ENCODE results near the gene SBF2. TPM values are rescaled to one million over a fixed set of nuclear protein-coding genes. Genes with fewer than 3 reads are reported as not detected.

Gene SBF2
- total and polyA plus RNA-seq, 2 of the 13 experiments (the other 11 are each of a cell fraction or from before 2014, with no cell fraction given), result 24.0 to 45.8 TPM

DNA sequence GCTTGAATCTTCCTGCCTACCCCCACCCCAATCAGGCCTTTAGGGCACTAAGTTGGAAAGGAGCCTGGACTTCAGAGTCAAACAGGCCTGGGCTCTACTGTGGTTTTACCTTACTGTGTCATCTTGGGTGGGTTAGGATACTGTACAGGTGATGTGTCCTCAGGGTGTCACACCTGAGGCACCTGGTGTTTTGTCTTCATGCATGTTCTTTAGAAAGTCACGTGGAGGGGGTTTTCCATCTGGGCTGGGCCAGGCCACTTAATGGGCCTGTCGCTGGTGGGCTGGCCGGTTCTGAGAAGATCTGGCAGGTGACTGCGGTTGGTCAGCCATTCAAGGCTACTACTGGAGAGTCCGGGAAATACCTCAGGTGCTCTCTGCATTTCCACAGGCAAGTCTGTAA is 537.6 kb downstream of the SBF2 start:
- peaks cover 69% of the 10 kb centered on the region for H3K4me1 ChIP-seq (ENCODE audit: insufficient read depth, low read length)
- no peak overlapping the region for H3K4me2 ChIP-seq (ENCODE audit: low read depth, low read length)
- H3K36me3 ChIP-seq (replicated peaks in 1 of 2; ENCODE audit: control insufficient read depth in 1 of 2, insufficient read depth in 2 of 2, low read length in 2 of 2), result no peaks in the 10 kb centered on the region
- no peak overlapping the region for H2AFZ ChIP-seq (ENCODE audit: low read length)
- H3K79me2 ChIP-seq (ENCODE audit: insufficient read depth, low read length), result peaks cover 12% of the 10 kb centered on the region
- BruUV-seq (replicated peaks), result no TSS peak
- no peak overlapping the region for H3K27ac ChIP-seq (ENCODE audit: extremely low read length, insufficient read depth, low read length)
- CTCF ChIA-PET (ENCODE audit: low intra/inter-chr PET ratio, low total read pairs), result no interaction called here
- H3K9me3 ChIP-seq (ENCODE audit: low read length), result no peaks in the 10 kb centered on the region
- in situ Hi-C loops (cut with HindIII; ENCODE audit: extremely low pct_ligation_motif_present, low pct_unique_long_range_greater_than_20kb) (loop anchor here (10.0 kb wide), 1 partner anchor 62 kb away; no protein-coding TSS in a partner anchor), intact Hi-C loops (cut with micrococcal nuclease; ENCODE audit: unreplicated experiment) (loop anchor here (5.0 kb wide), 1 partner anchor 551 kb away; the partner anchor contains the start of gene ADM)
- FAIRE-seq (no peak), ATAC-seq (no peak), DNase-seq (ENCODE audit: low spot score) (no peak)
- H3K27me3 ChIP-seq (ENCODE audit: control insufficient read depth in 1 of 2, insufficient read depth in 2 of 2, low read length in 2 of 2), result no peaks in the 10 kb centered on the region; a peak in 1 of 5 replicates
- no peak overlapping the region for H3K9ac ChIP-seq (ENCODE audit: insufficient read depth, low read depth, low read length)
- H3K4me3 ChIP-seq (replicated peaks in 1 of 3; ENCODE audit: insufficient read depth in 1 of 3, low read depth in 2 of 3, low read length in 3 of 3), result no peak overlapping the region
- no peaks in the 10 kb centered on the region for H4K20me1 ChIP-seq (ENCODE audit: insufficient read depth, low read length)
- POLR2A ChIA-PET, result no interaction called here
- 98% methylated on average over 5 of the region's 5 CpGs for WGBS (ENCODE audit: low lambda C conversion rate)
- TF ChIP-seq, protein P1, sequence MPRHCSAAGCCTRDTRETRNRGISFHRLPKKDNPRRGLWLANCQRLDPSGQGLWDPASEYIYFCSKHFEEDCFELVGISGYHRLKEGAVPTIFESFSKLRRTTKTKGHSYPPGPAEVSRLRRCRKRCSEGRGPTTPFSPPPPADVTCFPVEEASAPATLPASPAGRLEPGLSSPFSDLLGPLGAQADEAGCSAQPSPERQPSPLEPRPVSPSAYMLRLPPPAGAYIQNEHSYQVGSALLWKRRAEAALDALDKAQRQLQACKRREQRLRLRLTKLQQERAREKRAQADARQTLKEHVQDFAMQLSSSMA (CRISPR knock-in tag; IDR thresholded peaks at IDR 0.05), result no peak
- TF ChIP-seq SETDB1 (CRISPR knock-in tag; IDR thresholded peaks at IDR 0.05; ENCODE audit: borderline replicate concordance) (no peak), ZFP82 (CRISPR knock-in tag; IDR thresholded peaks at IDR 0.05; ENCODE audit: borderline replicate concordance) (no peak), ZNF317 (CRISPR knock-in tag; IDR thresholded peaks at IDR 0.05) (no peak), SAFB2 (CRISPR knock-in tag; IDR thresholded peaks at IDR 0.05; ENCODE audit: borderline replicate concordance, low read depth) (no peak), CENPT (CRISPR knock-in tag; IDR thresholded peaks at IDR 0.05; ENCODE audit: low read depth) (no peak), NFKB2 (CRISPR knock-in tag; IDR thresholded peaks at IDR 0.05; ENCODE audit: borderline replicate concordance) (no peak), AHR (CRISPR knock-in tag; IDR thresholded peaks at IDR 0.05) (no peak), ZNF839 (CRISPR knock-in tag; IDR thresholded peaks at IDR 0.05; ENCODE audit: borderline replicate concordance) (no peak), CEBPZ (IDR thresholded peaks at IDR 0.05; ENCODE audit: low read length) (no peak), ZNF350 (CRISPR knock-in tag; IDR thresholded peaks at IDR 0.05; ENCODE audit: borderline replicate concordance, low read depth) (no peak), ATF7-NPFF (CRISPR knock-in tag; IDR thresholded peaks at IDR 0.05; ENCODE audit: low read depth) (no peak), TIGD3 (CRISPR knock-in tag; IDR thresholded peaks at IDR 0.05; ENCODE audit: borderline replicate concordance) (no peak)
- TF ChIP-seq, protein P2, sequence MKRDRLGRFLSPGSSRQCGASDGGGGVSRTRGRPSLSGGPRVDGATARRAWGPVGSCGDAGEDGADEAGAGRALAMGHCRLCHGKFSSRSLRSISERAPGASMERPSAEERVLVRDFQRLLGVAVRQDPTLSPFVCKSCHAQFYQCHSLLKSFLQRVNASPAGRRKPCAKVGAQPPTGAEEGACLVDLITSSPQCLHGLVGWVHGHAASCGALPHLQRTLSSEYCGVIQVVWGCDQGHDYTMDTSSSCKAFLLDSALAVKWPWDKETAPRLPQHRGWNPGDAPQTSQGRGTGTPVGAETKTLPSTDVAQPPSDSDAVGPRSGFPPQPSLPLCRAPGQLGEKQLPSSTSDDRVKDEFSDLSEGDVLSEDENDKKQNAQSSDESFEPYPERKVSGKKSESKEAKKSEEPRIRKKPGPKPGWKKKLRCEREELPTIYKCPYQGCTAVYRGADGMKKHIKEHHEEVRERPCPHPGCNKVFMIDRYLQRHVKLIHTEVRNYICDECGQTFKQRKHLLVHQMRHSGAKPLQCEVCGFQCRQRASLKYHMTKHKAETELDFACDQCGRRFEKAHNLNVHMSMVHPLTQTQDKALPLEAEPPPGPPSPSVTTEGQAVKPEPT (CRISPR knock-in tag; IDR thresholded peaks at IDR 0.05; ENCODE audit: low read depth), result no peak
